ENCODE data around the gene ATP1B3.
"Not testable (repeated sequence)": the region's sequence is repeated elsewhere in the genome, so short reads cannot be mapped to it uniquely, and the experiment has no call there.

The ATP1B3 gene

GRCh38 chr3:141898908-141899307 is 22.5 kb downstream of the ATP1B3 start:
- no peak for DNase-seq (ENCODE audit: low read depth)
- H3K4me3 ChIP-seq (ENCODE audit: low read depth, low read length), result no peak overlapping the region
- TF ChIP-seq, protein P1, sequence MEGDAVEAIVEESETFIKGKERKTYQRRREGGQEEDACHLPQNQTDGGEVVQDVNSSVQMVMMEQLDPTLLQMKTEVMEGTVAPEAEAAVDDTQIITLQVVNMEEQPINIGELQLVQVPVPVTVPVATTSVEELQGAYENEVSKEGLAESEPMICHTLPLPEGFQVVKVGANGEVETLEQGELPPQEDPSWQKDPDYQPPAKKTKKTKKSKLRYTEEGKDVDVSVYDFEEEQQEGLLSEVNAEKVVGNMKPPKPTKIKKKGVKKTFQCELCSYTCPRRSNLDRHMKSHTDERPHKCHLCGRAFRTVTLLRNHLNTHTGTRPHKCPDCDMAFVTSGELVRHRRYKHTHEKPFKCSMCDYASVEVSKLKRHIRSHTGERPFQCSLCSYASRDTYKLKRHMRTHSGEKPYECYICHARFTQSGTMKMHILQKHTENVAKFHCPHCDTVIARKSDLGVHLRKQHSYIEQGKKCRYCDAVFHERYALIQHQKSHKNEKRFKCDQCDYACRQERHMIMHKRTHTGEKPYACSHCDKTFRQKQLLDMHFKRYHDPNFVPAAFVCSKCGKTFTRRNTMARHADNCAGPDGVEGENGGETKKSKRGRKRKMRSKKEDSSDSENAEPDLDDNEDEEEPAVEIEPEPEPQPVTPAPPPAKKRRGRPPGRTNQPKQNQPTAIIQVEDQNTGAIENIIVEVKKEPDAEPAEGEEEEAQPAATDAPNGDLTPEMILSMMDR (IDR thresholded peaks at IDR 0.05; ENCODE audit: low read depth, low read length, missing control alignments), result no peak
- in situ Hi-C loops (cut with HindIII; ENCODE audit: low sequenced_read_pairs), result loop anchor here (25.0 kb wide), 1 partner anchor 312 kb away; no protein-coding TSS in a partner anchor

DNA sequence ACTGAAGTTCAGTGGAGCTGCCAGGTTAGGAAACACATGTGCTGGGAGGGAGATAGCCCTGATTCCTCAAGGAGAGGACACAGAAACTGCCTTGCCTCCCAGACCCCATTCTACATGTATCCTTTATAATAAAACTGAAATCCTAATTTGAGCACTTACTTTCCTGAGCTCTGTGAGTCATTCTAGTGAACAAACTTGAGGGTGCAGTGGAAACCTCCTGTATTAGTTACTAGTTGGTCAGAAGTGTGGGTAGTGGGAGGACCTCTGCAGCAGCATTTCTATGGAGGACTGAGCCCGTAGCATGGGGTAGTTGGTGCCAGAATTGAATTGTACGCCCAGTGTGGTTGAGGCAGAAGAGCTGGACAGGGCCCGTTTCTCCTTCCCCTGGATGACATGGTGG is 23.9 kb downstream of the ATP1B3 start:
- TF ChIP-seq, protein P1 (IDR thresholded peaks at IDR 0.05; ENCODE audit: low read depth, low read length, missing control alignments), result no peak
- no peak for DNase-seq (ENCODE audit: low read depth)
- no peak overlapping the region for H3K4me3 ChIP-seq (ENCODE audit: low read depth, low read length)
- in situ Hi-C loops (cut with HindIII; ENCODE audit: low sequenced_read_pairs), result no loop called here

DNA sequence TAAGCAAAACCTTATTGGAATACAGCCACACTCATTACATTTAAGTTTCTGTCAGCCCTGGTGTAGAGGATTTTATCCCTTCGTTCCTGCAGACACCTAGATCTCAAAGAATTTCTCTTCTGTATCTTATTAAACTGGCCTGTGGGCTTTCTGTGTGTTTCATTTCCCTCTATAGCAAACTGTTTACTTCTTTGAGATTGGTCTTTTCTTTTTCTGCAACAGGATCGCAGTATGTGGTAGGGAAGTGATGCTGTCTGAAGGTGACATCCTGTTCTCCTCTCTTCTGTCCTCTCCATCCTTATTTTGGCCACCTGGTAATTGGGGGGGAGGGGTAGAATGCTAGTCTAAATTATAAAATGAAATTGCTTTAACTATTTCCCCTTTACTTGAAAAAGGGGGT is 25.5 kb downstream of the ATP1B3 start:
- in situ Hi-C loops (cut with HindIII; ENCODE audit: low sequenced_read_pairs), result no loop called here
- no peak overlapping the region for H3K4me3 ChIP-seq (ENCODE audit: low read depth, low read length)
- TF ChIP-seq, protein P1 (IDR thresholded peaks at IDR 0.05; ENCODE audit: low read depth, low read length, missing control alignments), result no peak
- DNase-seq (ENCODE audit: low read depth), result no peak

- no peak overlapping the region for H3K4me3 ChIP-seq (ENCODE audit: low read depth, low read length)
- DNase-seq (ENCODE audit: low read depth), result no peak
- TF ChIP-seq, protein P1 (IDR thresholded peaks at IDR 0.05; ENCODE audit: low read depth, low read length, missing control alignments), result no peak
- in situ Hi-C loops (cut with HindIII; ENCODE audit: low sequenced_read_pairs), result no loop called here
Observed at GRCh38 chr3:141904203-141904602, 27.8 kb downstream of the ATP1B3 start.

- no peak for DNase-seq (ENCODE audit: low read depth)
- in situ Hi-C loops (cut with HindIII; ENCODE audit: low sequenced_read_pairs), result no loop called here
- H3K4me3 ChIP-seq (ENCODE audit: low read depth, low read length), result no peak overlapping the region
- TF ChIP-seq, protein P1 (IDR thresholded peaks at IDR 0.05; ENCODE audit: low read depth, low read length, missing control alignments), result no peak
Observed at GRCh38 chr3:141905129-141905528, 28.7 kb downstream of the ATP1B3 start.

GRCh38 chr3:141909408-141909807 is 33.0 kb downstream of the ATP1B3 start:
- in situ Hi-C loops (cut with HindIII; ENCODE audit: low sequenced_read_pairs), result no loop called here
- no peak for DNase-seq (ENCODE audit: low read depth)
- TF ChIP-seq, protein P1 (IDR thresholded peaks at IDR 0.05; ENCODE audit: low read depth, low read length, missing control alignments), result no peak
- no peak overlapping the region for H3K4me3 ChIP-seq (ENCODE audit: low read depth, low read length)

GRCh38 chr3:141909986-141910385 is 33.5 kb downstream of the ATP1B3 start:
- DNase-seq (ENCODE audit: low read depth); H3K4me3 ChIP-seq (ENCODE audit: low read depth, low read length); in situ Hi-C loops (cut with HindIII; ENCODE audit: low sequenced_read_pairs): not testable (repeated sequence)

Measured in astrocyte of the cerebellum (primary cell).